H9 (cell line): ENCODE measurements around the gene UBN1. TPM values are rescaled to one million over a fixed set of nuclear protein-coding genes. Genes with fewer than 3 reads are reported as not detected.

ENCODE experiments used
- DNase-seq: peaks from one replicate; pipeline ENCODE4 v3.0.0-alpha.2; 2017
- H2AFZ ChIP-seq: one replicate; pipeline ENCODE4 v1.6.1; 2013; ENCODE audit warnings: mild to moderate bottlenecking, low read length, control low read depth, moderate library complexity
- H2AK5ac ChIP-seq: 2 replicates; pipeline ENCODE4 v1.6.1; 2013; ENCODE audit warnings: low read length, control low read depth, mixed read lengths; ENCODE audit not compliant: insufficient read length
- H2BK120ac ChIP-seq: one replicate; pipeline ENCODE4 v1.6.1; 2013; ENCODE audit warnings: low read depth, mild to moderate bottlenecking, low read length, control low read depth, inconsistent platforms; ENCODE audit not compliant: poor library complexity, severe bottlenecking
- H2BK12ac ChIP-seq: 2 replicates; pipeline ENCODE4 v1.6.1; 2013; ENCODE audit warnings: low read length, control low read depth, mixed read lengths, low read depth; ENCODE audit not compliant: insufficient read length
- H2BK15ac ChIP-seq: 2 replicates; pipeline ENCODE4 v1.6.1; 2013; ENCODE audit warnings: low read depth, low read length, control low read depth
- H2BK20ac ChIP-seq: one replicate; pipeline ENCODE4 v1.6.1; 2013; ENCODE audit warnings: low read depth, mild to moderate bottlenecking, low read length, control low read depth, inconsistent platforms; ENCODE audit not compliant: poor library complexity, severe bottlenecking
- H2BK5ac ChIP-seq: 2 replicates; pipeline ENCODE4 v1.6.1; 2013; ENCODE audit warnings: low read length, control low read depth, mixed read lengths; ENCODE audit not compliant: insufficient read length
- H3K14ac ChIP-seq: 2 replicates; pipeline ENCODE4 v1.6.1; 2013; ENCODE audit warnings: low read length, control low read depth; ENCODE audit not compliant: insufficient read depth
- H3K18ac ChIP-seq: 2 replicates; pipeline ENCODE4 v1.6.1; 2013; ENCODE audit warnings: low read depth, mild to moderate bottlenecking, mixed read lengths, low read length, control low read depth; ENCODE audit not compliant: insufficient read length
- H3K23ac ChIP-seq: 2 replicates; pipeline ENCODE4 v1.6.1; 2013; ENCODE audit warnings: low read length, control low read depth, mixed read lengths, low read depth; ENCODE audit not compliant: insufficient read length
- H3K23me2 ChIP-seq: 2 replicates; pipeline ENCODE4 v1.6.1; 2013; ENCODE audit warnings: low read depth, mild to moderate bottlenecking, mixed read lengths, low read length, control low read depth; ENCODE audit not compliant: insufficient read length, poor library complexity, severe bottlenecking
- H3K27ac ChIP-seq: 2 replicates; pipeline ENCODE4 v1.5.1; 2013; ENCODE audit warnings: low read length, control low read depth, mixed read lengths, low read depth; ENCODE audit not compliant: insufficient read length
- H3K27me3 ChIP-seq: 2 replicates; pipeline ENCODE4 v1.6.1; 2013; ENCODE audit warnings: low read length, control low read depth, inconsistent platforms; ENCODE audit not compliant: insufficient read depth
- H3K4ac ChIP-seq: 2 replicates; pipeline ENCODE4 v1.6.1; 2013; ENCODE audit warnings: low read depth, mild to moderate bottlenecking, control low read depth, inconsistent platforms, low read length, moderate library complexity
- H3K4me1 ChIP-seq: 2 replicates; pipeline ENCODE4 v1.6.1; 2013; ENCODE audit warnings: low read length, control low read depth, inconsistent platforms; ENCODE audit not compliant: insufficient read depth
- H3K4me2 ChIP-seq: 2 replicates; pipeline ENCODE4 v1.6.1; 2013; ENCODE audit warnings: low read length, control low read depth, mixed read lengths; ENCODE audit not compliant: insufficient read length, insufficient read depth
- H3K56ac ChIP-seq: 2 replicates; pipeline ENCODE4 v1.6.1; 2013; ENCODE audit warnings: low read depth, mild to moderate bottlenecking, mixed read lengths, low read length, control low read depth; ENCODE audit not compliant: insufficient read length
- H3K79me1 ChIP-seq: 2 replicates; pipeline ENCODE4 v1.6.1; 2013; ENCODE audit warnings: low read depth, mild to moderate bottlenecking, moderate library complexity, low read length, control low read depth, inconsistent platforms; ENCODE audit not compliant: insufficient read depth, poor library complexity, severe bottlenecking
- H3K79me2 ChIP-seq: 2 replicates; pipeline ENCODE4 v1.6.1; 2013; ENCODE audit warnings: low read length, control low read depth, inconsistent platforms; ENCODE audit not compliant: insufficient read depth
- H3K9ac ChIP-seq: 2 replicates; pipeline ENCODE4 v1.6.1; 2013; ENCODE audit warnings: low read length, control low read depth, mixed read lengths; ENCODE audit not compliant: insufficient read length; ENCODE audit errors: extremely low read depth
- H3K9me3 ChIP-seq: one replicate; pipeline ENCODE4 v1.6.1; 2013; ENCODE audit warnings: low read depth, low read length, inconsistent platforms; ENCODE audit not compliant: control insufficient read depth
- H3T11ph ChIP-seq: one replicate; pipeline ENCODE4 v1.6.1; 2013; ENCODE audit warnings: mild to moderate bottlenecking, low read length, control low read depth, inconsistent platforms
- H4K20me1 ChIP-seq: one replicate; pipeline ENCODE4 v1.6.1; 2013; ENCODE audit not compliant: control insufficient read depth, insufficient read length, insufficient read depth
- H4K5ac ChIP-seq: 2 replicates; pipeline ENCODE4 v1.6.1; 2013; ENCODE audit warnings: low read depth, mild to moderate bottlenecking, mixed read lengths, low read length, control low read depth; ENCODE audit not compliant: insufficient read length
- H4K8ac ChIP-seq: replicated peaks from 2 replicates; pipeline ENCODE4 v1.6.1; 2013; ENCODE audit warnings: low read length, control low read depth, mixed read lengths, low read depth; ENCODE audit not compliant: insufficient read length
- H4K91ac ChIP-seq: 2 replicates; pipeline ENCODE4 v1.6.1; 2013; ENCODE audit warnings: low read depth, mild to moderate bottlenecking, moderate library complexity, mixed read lengths, low read length, control low read depth; ENCODE audit not compliant: insufficient read length
- H3K27ac Mint-ChIP-seq, 3 experiments: 2 replicates in 2 of 3; 3 replicates in 1 of 3; pipeline ENCODE4 v1.8.0; 2020 to 2021; ENCODE audit warnings: mixed read lengths in 3 of 3, mild to moderate bottlenecking in 1 of 3, moderate library complexity in 1 of 3
- H3K27me3 Mint-ChIP-seq: 2 replicates; pipeline ENCODE4 v1.8.0; 2021; ENCODE audit warnings: low read depth, mild to moderate bottlenecking, moderate library complexity, mixed read lengths
- H3K36me3 Mint-ChIP-seq, 3 experiments: 2 replicates in 2 of 3; 3 replicates in 1 of 3; pipeline ENCODE4 v1.8.0; 2020 to 2021; ENCODE audit warnings: low read depth in 3 of 3, mixed read lengths in 3 of 3; ENCODE audit not compliant: insufficient read depth in 1 of 3
- H3K4me1 Mint-ChIP-seq, 2 experiments: 2 replicates each; pipeline ENCODE4 v1.8.0; 2020; ENCODE audit warnings: mixed read lengths in 2 of 2
- H3K4me3 Mint-ChIP-seq, 2 experiments: 2 replicates in 1 of 2; 3 replicates in 1 of 2; pipeline ENCODE4 v1.8.0; 2020 to 2021; ENCODE audit warnings: mild to moderate bottlenecking in 2 of 2, mixed read lengths in 2 of 2, moderate library complexity in 1 of 2
- H3K9me3 Mint-ChIP-seq, 2 experiments: 2 replicates in 1 of 2; 3 replicates in 1 of 2; pipeline ENCODE4 v1.8.0; 2020; ENCODE audit warnings: mild to moderate bottlenecking in 2 of 2, mixed read lengths in 2 of 2, moderate library complexity in 1 of 2
- WGBS: extraction: QIAGEN DNeasy Blood & Tissue Kit; methylation state at CpG from one replicate; pipeline ENCODE4 v1.1.7; 2013; ENCODE audit warnings: missing lambda C conversion rate, low lambda C conversion rate, mixed read lengths; ENCODE audit not compliant: insufficient read length; ENCODE audit errors: extremely low coverage; 5-methylcytosine and 5-hydroxymethylcytosine counted together
- total RNA-seq: library from RNA; stranded (reverse); gene quantifications from 2 replicates; pipeline ENCODE4 v1.2.1, GENCODE V29; 2021
- TF ChIP-seq, protein P1 (sequence below): fragments of 200-600 bp; sonication (generic); conservative IDR thresholded peaks from 3 replicates; pipeline ENCODE4 v1.8.0; 2021; ENCODE audit warnings: antibody characterized with exemption, mild to moderate bottlenecking

The UBN1 gene
- total RNA-seq, 1 experiment from 2014 or later = 55.2 TPM

DNA sequence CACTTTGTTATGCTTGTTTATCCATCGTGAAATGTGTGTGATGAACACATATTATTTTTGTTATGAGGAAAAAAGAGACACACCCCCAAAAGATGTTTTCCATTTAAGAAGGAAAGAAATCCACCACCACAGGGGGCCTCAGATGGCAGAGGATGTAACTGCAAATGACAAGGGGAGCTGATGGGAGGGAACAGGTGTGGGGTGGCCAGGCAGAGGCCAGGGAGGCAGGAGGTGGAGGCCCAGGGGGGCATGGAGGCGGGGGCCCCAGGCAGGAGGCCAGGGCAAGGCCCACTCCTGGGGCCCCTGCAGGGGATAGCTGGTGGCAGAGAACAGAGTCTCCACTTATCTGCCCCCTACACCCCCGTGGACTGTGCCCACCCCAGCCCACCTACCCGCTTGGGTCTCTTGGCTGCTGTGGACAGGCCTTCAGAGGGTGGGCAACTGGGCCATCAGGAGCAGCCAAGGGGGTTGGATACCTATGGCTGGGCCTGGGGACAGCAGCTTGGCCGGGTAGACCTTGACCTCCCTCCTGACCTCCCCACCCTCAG is 61.6 kb downstream of the UBN1 start:
- no peaks in the 10 kb centered on the region for H4K20me1 ChIP-seq
- DNase-seq = no peak
- Mint-ChIP-seq H3K36me3 (no peaks in the 10 kb centered on the region; a peak in 1 of 7 replicates), H3K9me3 (no peaks in the 10 kb centered on the region), H3K27me3 (no peaks in the 10 kb centered on the region; the same call in 1 of the 2 replicates), H3K4me3 (no peak overlapping the region), H3K27ac (no peak overlapping the region), H3K4me1 (peaks cover 4 to 9% of the 10 kb centered on the region in 2 experiments)
- no peak overlapping the region for H3K4ac ChIP-seq
- H2BK12ac ChIP-seq = no peak overlapping the region
- no peak overlapping the region for H2BK5ac ChIP-seq
- H4K8ac ChIP-seq = no peak overlapping the region
- H2BK20ac ChIP-seq = no peak overlapping the region
- no peak overlapping the region for H3K9ac ChIP-seq
- H3K4me1 ChIP-seq = no peaks in the 10 kb centered on the region
- H3K56ac ChIP-seq = no peak overlapping the region
- TF ChIP-seq, protein P1, sequence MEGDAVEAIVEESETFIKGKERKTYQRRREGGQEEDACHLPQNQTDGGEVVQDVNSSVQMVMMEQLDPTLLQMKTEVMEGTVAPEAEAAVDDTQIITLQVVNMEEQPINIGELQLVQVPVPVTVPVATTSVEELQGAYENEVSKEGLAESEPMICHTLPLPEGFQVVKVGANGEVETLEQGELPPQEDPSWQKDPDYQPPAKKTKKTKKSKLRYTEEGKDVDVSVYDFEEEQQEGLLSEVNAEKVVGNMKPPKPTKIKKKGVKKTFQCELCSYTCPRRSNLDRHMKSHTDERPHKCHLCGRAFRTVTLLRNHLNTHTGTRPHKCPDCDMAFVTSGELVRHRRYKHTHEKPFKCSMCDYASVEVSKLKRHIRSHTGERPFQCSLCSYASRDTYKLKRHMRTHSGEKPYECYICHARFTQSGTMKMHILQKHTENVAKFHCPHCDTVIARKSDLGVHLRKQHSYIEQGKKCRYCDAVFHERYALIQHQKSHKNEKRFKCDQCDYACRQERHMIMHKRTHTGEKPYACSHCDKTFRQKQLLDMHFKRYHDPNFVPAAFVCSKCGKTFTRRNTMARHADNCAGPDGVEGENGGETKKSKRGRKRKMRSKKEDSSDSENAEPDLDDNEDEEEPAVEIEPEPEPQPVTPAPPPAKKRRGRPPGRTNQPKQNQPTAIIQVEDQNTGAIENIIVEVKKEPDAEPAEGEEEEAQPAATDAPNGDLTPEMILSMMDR = no peak
- H2BK120ac ChIP-seq = no peak overlapping the region
- no peak overlapping the region for H2AFZ ChIP-seq
- H3K23me2 ChIP-seq = no peaks in the 10 kb centered on the region
- no CpG with 5 or more reads among the region's 5 CpGs for WGBS
- H3K4me2 ChIP-seq = no peak overlapping the region
- H3K9me3 ChIP-seq = no peaks in the 10 kb centered on the region
- no peak overlapping the region for H2AK5ac ChIP-seq
- no peak overlapping the region for H3K18ac ChIP-seq
- H3K23ac ChIP-seq = no peak overlapping the region
- no peaks in the 10 kb centered on the region for H3K27me3 ChIP-seq
- no peak overlapping the region for H4K5ac ChIP-seq
- H4K91ac ChIP-seq = no peak overlapping the region
- H2BK15ac ChIP-seq = no peak overlapping the region
- H3K79me2 ChIP-seq = no peaks in the 10 kb centered on the region
- H3T11ph ChIP-seq = no peak overlapping the region
- no peak overlapping the region for H3K27ac ChIP-seq
- H3K14ac ChIP-seq = no peak overlapping the region
- no peaks in the 10 kb centered on the region for H3K79me1 ChIP-seq
